Neutrophil (primary cell): ENCODE results near the gene CATSPER3.

Source experiments
- H3K27ac ChIP-seq: fragments of 200-600 bp; sonication (generic); 2 replicates; pipeline ENCODE4 v1.5.1; 2016; ENCODE audit warnings: mild to moderate bottlenecking, moderate library complexity
- H3K27me3 ChIP-seq: fragments of 200-600 bp; sonication (generic); 2 replicates; pipeline ENCODE4 v1.6.0; 2016; ENCODE audit warnings: mild to moderate bottlenecking
- H3K36me3 ChIP-seq: fragments of 200-600 bp; sonication (generic); 2 replicates; pipeline ENCODE4 v1.5.1; 2017
- H3K4me1 ChIP-seq, 2 experiments: fragments of 200-600 bp in 1 of 2; sonication (generic) in 1 of 2; 1 replicate in 1 of 2; 2 replicates in 1 of 2; pipeline versions ENCODE4 v1.5.1 to v1.6.1; 2013 to 2016; ENCODE audit warnings: low read depth in 1 of 2, low read length in 1 of 2, mild to moderate bottlenecking in 1 of 2, moderate library complexity in 1 of 2; ENCODE audit not compliant: control insufficient read depth in 1 of 2, insufficient read depth in 1 of 2
- H3K4me3 ChIP-seq, 2 experiments: fragments of 200-600 bp in 1 of 2; sonication (generic) in 1 of 2; 1 replicate in 1 of 2; 2 replicates in 1 of 2; pipeline ENCODE4 v1.5.1; 2013 to 2016; ENCODE audit warnings: low read depth in 1 of 2, low read length in 1 of 2, mild to moderate bottlenecking in 1 of 2, moderate library complexity in 1 of 2
- H3K9me3 ChIP-seq: fragments of 200-600 bp; sonication (generic); 2 replicates; pipeline ENCODE4 v1.5.1; 2016
- TF ChIP-seq, protein P1 (sequence below): fragments of 200-600 bp; sonication (generic); IDR thresholded peaks from 2 replicates; pipeline ENCODE4 v1.5.1; 2016; ENCODE audit warnings: antibody characterized with exemption

Gene CATSPER3

DNA sequence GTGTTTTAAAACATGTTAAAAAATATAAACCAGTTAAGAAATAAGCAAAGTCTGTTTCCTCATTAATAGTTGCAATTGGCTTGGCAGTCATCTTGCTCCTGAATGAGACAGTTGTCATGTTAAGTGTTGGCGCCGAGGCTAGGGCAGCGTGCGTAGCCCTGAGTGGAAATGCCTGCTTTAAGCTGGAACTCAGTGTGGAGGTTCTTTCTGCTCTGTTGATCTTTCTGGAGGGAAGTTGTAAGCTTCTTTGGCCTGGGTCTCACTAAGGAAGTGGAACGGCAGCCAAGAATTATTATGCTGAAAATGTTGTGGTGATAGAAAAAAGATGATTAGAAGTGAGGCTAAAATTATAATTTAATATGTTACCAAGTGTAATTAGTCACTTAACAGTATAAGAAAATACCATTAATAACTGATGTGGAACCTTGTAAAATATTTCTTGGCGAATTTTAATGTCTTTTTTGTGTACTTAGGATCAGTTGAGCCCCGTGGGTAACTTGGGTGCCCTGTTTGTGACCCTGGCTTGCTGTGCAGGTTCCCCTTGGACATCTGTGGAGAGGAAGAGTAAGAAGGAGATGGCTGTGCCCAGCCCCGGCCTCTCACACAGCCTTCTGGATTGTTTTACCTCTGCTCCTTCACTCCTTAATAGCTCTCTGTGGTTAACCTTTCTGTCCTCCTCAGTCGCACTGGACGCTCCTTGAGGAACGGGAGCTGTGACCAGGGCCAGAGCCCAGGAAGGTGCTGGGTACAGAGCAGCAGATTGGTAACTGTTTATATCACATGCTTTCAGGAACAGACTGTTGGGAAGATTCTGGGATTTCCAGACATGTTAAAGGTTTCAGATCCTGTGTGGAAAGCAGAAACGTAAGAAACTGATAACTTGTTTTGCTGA is 31.8 kb upstream of the CATSPER3 start:
- Histone ChIP-seq H3K27me3 (no peaks in the 10 kb centered on the region), H3K9me3 (no peaks in the 10 kb centered on the region), H3K4me3 (no peak overlapping the region), H3K27ac (no peak overlapping the region), H3K36me3 (peaks cover 44% of the 10 kb centered on the region), H3K4me1 (no peaks in the 10 kb centered on the region)
- TF ChIP-seq, protein P1, sequence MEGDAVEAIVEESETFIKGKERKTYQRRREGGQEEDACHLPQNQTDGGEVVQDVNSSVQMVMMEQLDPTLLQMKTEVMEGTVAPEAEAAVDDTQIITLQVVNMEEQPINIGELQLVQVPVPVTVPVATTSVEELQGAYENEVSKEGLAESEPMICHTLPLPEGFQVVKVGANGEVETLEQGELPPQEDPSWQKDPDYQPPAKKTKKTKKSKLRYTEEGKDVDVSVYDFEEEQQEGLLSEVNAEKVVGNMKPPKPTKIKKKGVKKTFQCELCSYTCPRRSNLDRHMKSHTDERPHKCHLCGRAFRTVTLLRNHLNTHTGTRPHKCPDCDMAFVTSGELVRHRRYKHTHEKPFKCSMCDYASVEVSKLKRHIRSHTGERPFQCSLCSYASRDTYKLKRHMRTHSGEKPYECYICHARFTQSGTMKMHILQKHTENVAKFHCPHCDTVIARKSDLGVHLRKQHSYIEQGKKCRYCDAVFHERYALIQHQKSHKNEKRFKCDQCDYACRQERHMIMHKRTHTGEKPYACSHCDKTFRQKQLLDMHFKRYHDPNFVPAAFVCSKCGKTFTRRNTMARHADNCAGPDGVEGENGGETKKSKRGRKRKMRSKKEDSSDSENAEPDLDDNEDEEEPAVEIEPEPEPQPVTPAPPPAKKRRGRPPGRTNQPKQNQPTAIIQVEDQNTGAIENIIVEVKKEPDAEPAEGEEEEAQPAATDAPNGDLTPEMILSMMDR = no peak

DNA sequence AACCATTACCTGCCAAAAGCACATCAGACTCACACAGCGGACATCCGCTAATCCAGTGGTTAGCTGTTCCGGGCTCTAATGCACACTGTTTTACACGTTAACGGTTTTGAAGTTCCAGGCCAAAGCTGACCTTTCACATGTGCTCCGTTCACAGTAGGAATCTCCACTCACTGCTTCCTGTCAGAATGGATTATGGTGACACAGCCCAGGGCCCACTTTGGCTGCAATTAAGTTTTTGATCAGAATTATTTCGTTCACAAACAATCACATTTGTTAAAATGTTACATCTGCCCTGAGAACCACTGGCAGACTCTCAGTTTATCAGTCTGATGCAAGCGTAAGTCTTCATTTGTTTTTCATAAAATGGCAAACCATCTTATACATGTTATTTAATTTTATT is 30.2 kb upstream of the CATSPER3 start:
- no peak overlapping the region for H3K4me3 ChIP-seq
- TF ChIP-seq, protein P1 = no peak
- H3K36me3 ChIP-seq = peaks cover 31% of the 10 kb centered on the region
- H3K27ac ChIP-seq = no peak overlapping the region
- no peaks in the 10 kb centered on the region for H3K9me3 ChIP-seq
- H3K27me3 ChIP-seq = no peaks in the 10 kb centered on the region
- no peaks in the 10 kb centered on the region for H3K4me1 ChIP-seq

DNA sequence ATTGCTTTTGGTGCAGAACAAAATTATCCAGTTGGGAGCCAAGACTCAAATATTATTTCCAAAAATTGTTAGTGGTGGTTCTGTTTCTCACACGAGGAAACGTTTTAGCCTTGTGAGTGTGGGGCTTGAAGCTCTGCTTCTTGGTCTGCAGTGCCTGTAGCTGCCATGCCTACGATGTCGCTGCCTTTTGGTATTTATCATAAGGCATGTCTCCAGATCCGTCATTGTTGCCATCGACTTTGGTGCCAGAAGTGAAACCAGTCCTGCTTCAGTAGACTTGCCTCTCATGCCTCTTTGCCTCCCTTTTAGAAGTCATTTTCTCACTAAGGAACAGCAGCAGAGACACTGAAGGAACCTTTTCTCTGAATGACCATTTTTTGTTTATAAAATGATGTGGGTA is 29.7 kb upstream of the CATSPER3 start:
- TF ChIP-seq, protein P1 = no peak
- Histone ChIP-seq H3K27me3 (no peaks in the 10 kb centered on the region), H3K9me3 (no peaks in the 10 kb centered on the region), H3K27ac (no peak overlapping the region), H3K4me3 (no peak overlapping the region), H3K4me1 (no peaks in the 10 kb centered on the region), H3K36me3 (peaks cover 28% of the 10 kb centered on the region)

DNA sequence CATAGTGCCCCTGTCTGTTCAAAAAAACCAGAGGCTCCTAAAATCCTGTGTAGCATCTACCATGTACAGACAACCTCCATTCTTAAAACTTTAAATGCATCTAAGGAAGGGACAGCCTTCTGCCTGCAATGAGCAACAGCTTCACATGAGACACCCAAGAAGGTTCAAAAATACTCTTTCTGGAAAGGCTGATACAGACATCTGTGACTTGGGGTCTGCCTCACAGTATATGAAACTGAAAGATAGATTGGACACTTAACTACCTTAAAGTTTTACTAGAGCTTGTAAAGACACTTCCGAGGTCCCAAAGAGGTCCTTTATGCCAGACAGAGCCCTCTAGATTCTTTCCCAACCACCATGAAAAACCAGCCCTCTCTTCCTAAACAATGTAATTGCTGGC is 28.2 kb upstream of the CATSPER3 start:
- Histone ChIP-seq H3K27ac (no peak overlapping the region), H3K27me3 (no peaks in the 10 kb centered on the region), H3K9me3 (no peaks in the 10 kb centered on the region), H3K4me3 (no peak overlapping the region), H3K36me3 (peaks cover 21% of the 10 kb centered on the region), H3K4me1 (no peaks in the 10 kb centered on the region)
- TF ChIP-seq, protein P1 = no peak

DNA sequence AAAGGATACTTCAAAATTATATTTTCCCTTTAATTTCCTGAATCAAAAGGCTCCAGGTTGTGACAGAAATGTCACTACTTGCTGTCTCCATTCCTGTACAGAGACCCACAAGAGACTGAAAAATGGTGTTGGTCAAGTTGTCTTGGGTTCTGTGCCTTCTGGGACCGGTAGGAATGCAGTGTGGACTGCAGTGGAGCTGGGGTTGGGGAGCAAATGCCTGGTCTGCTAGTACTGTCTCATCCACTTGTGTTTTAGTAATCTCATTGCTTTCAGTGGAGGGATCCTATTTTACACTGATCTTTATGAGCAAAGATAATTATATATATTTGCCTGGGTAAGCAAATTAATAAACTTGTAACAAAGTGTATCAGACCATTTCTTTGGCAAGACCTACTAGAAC is 24.2 kb upstream of the CATSPER3 start:
- Histone ChIP-seq H3K4me1 (no peaks in the 10 kb centered on the region), H3K4me3 (no peak overlapping the region), H3K9me3 (no peaks in the 10 kb centered on the region), H3K27ac (no peak overlapping the region), H3K27me3 (no peaks in the 10 kb centered on the region), H3K36me3 (peaks cover 4% of the 10 kb centered on the region)
- TF ChIP-seq, protein P1 = no peak
